H9 (cell line): Measurements from ENCODE around the gene PLAAT3. TPM values are rescaled to one million over a fixed set of nuclear protein-coding genes. Genes with fewer than 3 reads are reported as not detected.

Experiments
- DNase-seq: peaks from one replicate; pipeline ENCODE4 v3.0.0-alpha.2; 2017
- H2AFZ ChIP-seq: one replicate; pipeline ENCODE4 v1.6.1; 2013; ENCODE audit warnings: mild to moderate bottlenecking, low read length, control low read depth, moderate library complexity
- H2AK5ac ChIP-seq: 2 replicates; pipeline ENCODE4 v1.6.1; 2013; ENCODE audit warnings: low read length, control low read depth, mixed read lengths; ENCODE audit not compliant: insufficient read length
- H2BK120ac ChIP-seq: one replicate; pipeline ENCODE4 v1.6.1; 2013; ENCODE audit warnings: low read depth, mild to moderate bottlenecking, low read length, control low read depth, inconsistent platforms; ENCODE audit not compliant: poor library complexity, severe bottlenecking
- H2BK12ac ChIP-seq: 2 replicates; pipeline ENCODE4 v1.6.1; 2013; ENCODE audit warnings: low read length, control low read depth, mixed read lengths, low read depth; ENCODE audit not compliant: insufficient read length
- H2BK15ac ChIP-seq: 2 replicates; pipeline ENCODE4 v1.6.1; 2013; ENCODE audit warnings: low read depth, low read length, control low read depth
- H2BK20ac ChIP-seq: one replicate; pipeline ENCODE4 v1.6.1; 2013; ENCODE audit warnings: low read depth, mild to moderate bottlenecking, low read length, control low read depth, inconsistent platforms; ENCODE audit not compliant: poor library complexity, severe bottlenecking
- H2BK5ac ChIP-seq: 2 replicates; pipeline ENCODE4 v1.6.1; 2013; ENCODE audit warnings: low read length, control low read depth, mixed read lengths; ENCODE audit not compliant: insufficient read length
- H3K14ac ChIP-seq: 2 replicates; pipeline ENCODE4 v1.6.1; 2013; ENCODE audit warnings: low read length, control low read depth; ENCODE audit not compliant: insufficient read depth
- H3K18ac ChIP-seq: 2 replicates; pipeline ENCODE4 v1.6.1; 2013; ENCODE audit warnings: low read depth, mild to moderate bottlenecking, mixed read lengths, low read length, control low read depth; ENCODE audit not compliant: insufficient read length
- H3K23ac ChIP-seq: 2 replicates; pipeline ENCODE4 v1.6.1; 2013; ENCODE audit warnings: low read length, control low read depth, mixed read lengths, low read depth; ENCODE audit not compliant: insufficient read length
- H3K23me2 ChIP-seq: 2 replicates; pipeline ENCODE4 v1.6.1; 2013; ENCODE audit warnings: low read depth, mild to moderate bottlenecking, mixed read lengths, low read length, control low read depth; ENCODE audit not compliant: insufficient read length, poor library complexity, severe bottlenecking
- H3K27ac ChIP-seq: 2 replicates; pipeline ENCODE4 v1.5.1; 2013; ENCODE audit warnings: low read length, control low read depth, mixed read lengths, low read depth; ENCODE audit not compliant: insufficient read length
- H3K27me3 ChIP-seq: 2 replicates; pipeline ENCODE4 v1.6.1; 2013; ENCODE audit warnings: low read length, control low read depth, inconsistent platforms; ENCODE audit not compliant: insufficient read depth
- H3K4ac ChIP-seq: 2 replicates; pipeline ENCODE4 v1.6.1; 2013; ENCODE audit warnings: low read depth, mild to moderate bottlenecking, control low read depth, inconsistent platforms, low read length, moderate library complexity
- H3K4me1 ChIP-seq: 2 replicates; pipeline ENCODE4 v1.6.1; 2013; ENCODE audit warnings: low read length, control low read depth, inconsistent platforms; ENCODE audit not compliant: insufficient read depth
- H3K4me2 ChIP-seq: 2 replicates; pipeline ENCODE4 v1.6.1; 2013; ENCODE audit warnings: low read length, control low read depth, mixed read lengths; ENCODE audit not compliant: insufficient read length, insufficient read depth
- H3K56ac ChIP-seq: 2 replicates; pipeline ENCODE4 v1.6.1; 2013; ENCODE audit warnings: low read depth, mild to moderate bottlenecking, mixed read lengths, low read length, control low read depth; ENCODE audit not compliant: insufficient read length
- H3K79me1 ChIP-seq: 2 replicates; pipeline ENCODE4 v1.6.1; 2013; ENCODE audit warnings: low read depth, mild to moderate bottlenecking, moderate library complexity, low read length, control low read depth, inconsistent platforms; ENCODE audit not compliant: insufficient read depth, poor library complexity, severe bottlenecking
- H3K79me2 ChIP-seq: 2 replicates; pipeline ENCODE4 v1.6.1; 2013; ENCODE audit warnings: low read length, control low read depth, inconsistent platforms; ENCODE audit not compliant: insufficient read depth
- H3K9ac ChIP-seq: 2 replicates; pipeline ENCODE4 v1.6.1; 2013; ENCODE audit warnings: low read length, control low read depth, mixed read lengths; ENCODE audit not compliant: insufficient read length; ENCODE audit errors: extremely low read depth
- H3K9me3 ChIP-seq: one replicate; pipeline ENCODE4 v1.6.1; 2013; ENCODE audit warnings: low read depth, low read length, inconsistent platforms; ENCODE audit not compliant: control insufficient read depth
- H3T11ph ChIP-seq: one replicate; pipeline ENCODE4 v1.6.1; 2013; ENCODE audit warnings: mild to moderate bottlenecking, low read length, control low read depth, inconsistent platforms
- H4K20me1 ChIP-seq: one replicate; pipeline ENCODE4 v1.6.1; 2013; ENCODE audit not compliant: control insufficient read depth, insufficient read length, insufficient read depth
- H4K5ac ChIP-seq: 2 replicates; pipeline ENCODE4 v1.6.1; 2013; ENCODE audit warnings: low read depth, mild to moderate bottlenecking, mixed read lengths, low read length, control low read depth; ENCODE audit not compliant: insufficient read length
- H4K8ac ChIP-seq: replicated peaks from 2 replicates; pipeline ENCODE4 v1.6.1; 2013; ENCODE audit warnings: low read length, control low read depth, mixed read lengths, low read depth; ENCODE audit not compliant: insufficient read length
- H4K91ac ChIP-seq: 2 replicates; pipeline ENCODE4 v1.6.1; 2013; ENCODE audit warnings: low read depth, mild to moderate bottlenecking, moderate library complexity, mixed read lengths, low read length, control low read depth; ENCODE audit not compliant: insufficient read length
- H3K27ac Mint-ChIP-seq, 3 experiments: 2 replicates in 2 of 3; 3 replicates in 1 of 3; pipeline ENCODE4 v1.8.0; 2020 to 2021; ENCODE audit warnings: mixed read lengths in 3 of 3, mild to moderate bottlenecking in 1 of 3, moderate library complexity in 1 of 3
- H3K27me3 Mint-ChIP-seq: 2 replicates; pipeline ENCODE4 v1.8.0; 2021; ENCODE audit warnings: low read depth, mild to moderate bottlenecking, moderate library complexity, mixed read lengths
- H3K36me3 Mint-ChIP-seq, 3 experiments: 2 replicates in 2 of 3; 3 replicates in 1 of 3; pipeline ENCODE4 v1.8.0; 2020 to 2021; ENCODE audit warnings: low read depth in 3 of 3, mixed read lengths in 3 of 3; ENCODE audit not compliant: insufficient read depth in 1 of 3
- H3K4me1 Mint-ChIP-seq, 2 experiments: 2 replicates each; pipeline ENCODE4 v1.8.0; 2020; ENCODE audit warnings: mixed read lengths in 2 of 2
- H3K4me3 Mint-ChIP-seq, 2 experiments: 2 replicates in 1 of 2; 3 replicates in 1 of 2; pipeline ENCODE4 v1.8.0; 2020 to 2021; ENCODE audit warnings: mild to moderate bottlenecking in 2 of 2, mixed read lengths in 2 of 2, moderate library complexity in 1 of 2
- H3K9me3 Mint-ChIP-seq, 2 experiments: 2 replicates in 1 of 2; 3 replicates in 1 of 2; pipeline ENCODE4 v1.8.0; 2020; ENCODE audit warnings: mild to moderate bottlenecking in 2 of 2, mixed read lengths in 2 of 2, moderate library complexity in 1 of 2
- whole genome bisulfite sequencing: extraction: QIAGEN DNeasy Blood & Tissue Kit; methylation state at CpG from one replicate; pipeline ENCODE4 v1.1.7; 2013; ENCODE audit warnings: missing lambda C conversion rate, low lambda C conversion rate, mixed read lengths; ENCODE audit not compliant: insufficient read length; ENCODE audit errors: extremely low coverage; 5-methylcytosine and 5-hydroxymethylcytosine counted together
- total RNA-seq: library from RNA; stranded (reverse); gene quantifications from 2 replicates; pipeline ENCODE4 v1.2.1, GENCODE V29; 2021
- TF ChIP-seq, protein P1 (sequence below): fragments of 200-600 bp; sonication (generic); conservative IDR thresholded peaks from 3 replicates; pipeline ENCODE4 v1.8.0; 2021; ENCODE audit warnings: antibody characterized with exemption, mild to moderate bottlenecking

Gene PLAAT3
- total RNA-seq, 1 experiment from 2014 or later, result 188 TPM

- H2AFZ ChIP-seq, result no peak overlapping the region
- peak; percentile 14 for DNase-seq
- H3K27me3 ChIP-seq, result no peaks in the 10 kb centered on the region
- peaks cover 18 to 68% (median 60%) of the 10 kb centered on the region in 3 experiments for H3K36me3 Mint-ChIP-seq
- H4K5ac ChIP-seq, result no peak overlapping the region
- H3K23me2 ChIP-seq, result no peaks in the 10 kb centered on the region
- H3K4me1 Mint-ChIP-seq, result peaks cover 4 to 12% of the 10 kb centered on the region in 2 experiments
- peaks cover 4% of the 10 kb centered on the region for H3K9me3 ChIP-seq
- peaks cover 10 to 12% of the 10 kb centered on the region in 2 experiments for H3K9me3 Mint-ChIP-seq
- H2BK120ac ChIP-seq, result no peak overlapping the region
- no peak overlapping the region for H3K9ac ChIP-seq
- no peak overlapping the region for H3K14ac ChIP-seq
- WGBS, result no CpG with 5 or more reads among the region's 10 CpGs
- peaks cover 2% of the 10 kb centered on the region for H3K79me1 ChIP-seq
- H3K56ac ChIP-seq, result no peak overlapping the region
- no peak overlapping the region for H3K18ac ChIP-seq
- no peak overlapping the region for H2BK5ac ChIP-seq
- no peak overlapping the region for H3K4ac ChIP-seq
- no peak overlapping the region for H3T11ph ChIP-seq
- H3K23ac ChIP-seq, result no peak overlapping the region
- no peak overlapping the region for H2BK12ac ChIP-seq
- no peak overlapping the region for H2BK15ac ChIP-seq
- H4K8ac ChIP-seq, result no peak overlapping the region
- no peak overlapping the region for H3K4me3 Mint-ChIP-seq
- H3K79me2 ChIP-seq, result no peaks in the 10 kb centered on the region
- no peak overlapping the region for H2BK20ac ChIP-seq
- H4K20me1 ChIP-seq, result no peaks in the 10 kb centered on the region
- H4K91ac ChIP-seq, result no peak overlapping the region
- H2AK5ac ChIP-seq, result no peak overlapping the region
- TF ChIP-seq, protein P1, sequence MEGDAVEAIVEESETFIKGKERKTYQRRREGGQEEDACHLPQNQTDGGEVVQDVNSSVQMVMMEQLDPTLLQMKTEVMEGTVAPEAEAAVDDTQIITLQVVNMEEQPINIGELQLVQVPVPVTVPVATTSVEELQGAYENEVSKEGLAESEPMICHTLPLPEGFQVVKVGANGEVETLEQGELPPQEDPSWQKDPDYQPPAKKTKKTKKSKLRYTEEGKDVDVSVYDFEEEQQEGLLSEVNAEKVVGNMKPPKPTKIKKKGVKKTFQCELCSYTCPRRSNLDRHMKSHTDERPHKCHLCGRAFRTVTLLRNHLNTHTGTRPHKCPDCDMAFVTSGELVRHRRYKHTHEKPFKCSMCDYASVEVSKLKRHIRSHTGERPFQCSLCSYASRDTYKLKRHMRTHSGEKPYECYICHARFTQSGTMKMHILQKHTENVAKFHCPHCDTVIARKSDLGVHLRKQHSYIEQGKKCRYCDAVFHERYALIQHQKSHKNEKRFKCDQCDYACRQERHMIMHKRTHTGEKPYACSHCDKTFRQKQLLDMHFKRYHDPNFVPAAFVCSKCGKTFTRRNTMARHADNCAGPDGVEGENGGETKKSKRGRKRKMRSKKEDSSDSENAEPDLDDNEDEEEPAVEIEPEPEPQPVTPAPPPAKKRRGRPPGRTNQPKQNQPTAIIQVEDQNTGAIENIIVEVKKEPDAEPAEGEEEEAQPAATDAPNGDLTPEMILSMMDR, result no peak
- no peaks in the 10 kb centered on the region for H3K4me1 ChIP-seq
- no peak overlapping the region for H3K4me2 ChIP-seq
- H3K27ac Mint-ChIP-seq, result peak overlapping the region; percentile 35 to 73 (median 46); a peak in 5 of 7 replicates
- H3K27ac ChIP-seq, result no peak overlapping the region
- no peaks in the 10 kb centered on the region; the same call in 1 of the 2 replicates for H3K27me3 Mint-ChIP-seq
Measured at GRCh38 chr11:63574856-63575602, 39.2 kb downstream of the PLAAT3 start.
